Breast epithelium (tissue), 3 donors: Measurements from ENCODE around the gene RUVBL1.

Source experiments
- POLR2A ChIP-seq: fragments of 450-650 bp; IDR thresholded peaks from one replicate; pipeline ENCODE4 v1.6.1; 2016; ENCODE audit warnings: antibody characterized with exemption, mild to moderate bottlenecking, moderate library complexity
- POLR2AphosphoS5 ChIP-seq, 3 donors: sonication (generic); formaldehyde crosslinking; IDR thresholded peaks; one replicate each; pipeline ENCODE4 v1.6.1; 2017; ENCODE audit warnings: antibody characterized with exemption in 3 of 3
- TF ChIP-seq, protein P1 (sequence below), 3 donors: fragments of 450-650 bp; IDR thresholded peaks; one replicate each; pipeline ENCODE4 v1.5.1; 2016 to 2017; ENCODE audit warnings: antibody characterized with exemption in 3 of 3, mild to moderate bottlenecking in 3 of 3, moderate library complexity in 3 of 3

DNA sequence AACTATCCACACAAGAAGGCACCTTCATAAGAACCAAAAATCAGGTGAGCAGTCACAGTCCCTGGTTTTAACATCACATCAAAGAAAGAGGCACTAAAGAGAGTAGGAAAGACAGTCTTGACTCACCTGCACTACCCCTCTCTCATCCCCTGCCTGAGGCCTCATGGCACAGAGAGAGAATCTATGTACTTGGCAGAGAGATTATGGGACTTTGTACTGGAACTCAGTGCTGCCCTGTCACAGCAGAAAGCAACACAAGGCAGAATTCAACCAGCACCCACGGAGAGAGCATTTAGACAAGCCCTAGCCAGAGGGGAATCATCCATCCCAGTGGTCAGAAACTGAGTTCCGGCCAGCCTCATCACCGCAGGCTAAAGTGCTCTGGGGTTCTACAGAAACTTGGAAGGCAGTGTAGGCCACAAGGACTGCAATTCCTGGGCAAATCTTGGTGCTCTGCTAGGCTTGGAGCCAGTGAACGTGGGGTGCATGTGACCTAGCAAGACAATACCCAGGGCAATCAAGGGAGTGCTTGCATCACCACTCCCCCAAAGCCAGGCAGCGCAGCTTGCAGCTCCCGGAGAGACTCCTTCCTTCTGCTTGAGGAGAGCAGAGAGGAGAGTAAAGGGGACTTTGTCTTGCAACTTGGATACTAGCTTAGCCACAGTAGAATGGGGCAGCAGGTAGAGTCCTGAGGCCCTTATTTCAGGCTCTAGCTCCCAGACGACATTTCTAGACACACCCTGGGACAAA is 8.5 kb upstream of the RUVBL1 start:
- TF ChIP-seq, protein P1, sequence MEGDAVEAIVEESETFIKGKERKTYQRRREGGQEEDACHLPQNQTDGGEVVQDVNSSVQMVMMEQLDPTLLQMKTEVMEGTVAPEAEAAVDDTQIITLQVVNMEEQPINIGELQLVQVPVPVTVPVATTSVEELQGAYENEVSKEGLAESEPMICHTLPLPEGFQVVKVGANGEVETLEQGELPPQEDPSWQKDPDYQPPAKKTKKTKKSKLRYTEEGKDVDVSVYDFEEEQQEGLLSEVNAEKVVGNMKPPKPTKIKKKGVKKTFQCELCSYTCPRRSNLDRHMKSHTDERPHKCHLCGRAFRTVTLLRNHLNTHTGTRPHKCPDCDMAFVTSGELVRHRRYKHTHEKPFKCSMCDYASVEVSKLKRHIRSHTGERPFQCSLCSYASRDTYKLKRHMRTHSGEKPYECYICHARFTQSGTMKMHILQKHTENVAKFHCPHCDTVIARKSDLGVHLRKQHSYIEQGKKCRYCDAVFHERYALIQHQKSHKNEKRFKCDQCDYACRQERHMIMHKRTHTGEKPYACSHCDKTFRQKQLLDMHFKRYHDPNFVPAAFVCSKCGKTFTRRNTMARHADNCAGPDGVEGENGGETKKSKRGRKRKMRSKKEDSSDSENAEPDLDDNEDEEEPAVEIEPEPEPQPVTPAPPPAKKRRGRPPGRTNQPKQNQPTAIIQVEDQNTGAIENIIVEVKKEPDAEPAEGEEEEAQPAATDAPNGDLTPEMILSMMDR (IDR thresholded peaks at IDR 0.05), result no peak
- no peak for TF ChIP-seq POLR2A
- TF ChIP-seq POLR2AphosphoS5 (IDR thresholded peaks at IDR 0.05), result no peak
